ENCODE data around the gene NEAT1.

The NEAT1 gene

DNA sequence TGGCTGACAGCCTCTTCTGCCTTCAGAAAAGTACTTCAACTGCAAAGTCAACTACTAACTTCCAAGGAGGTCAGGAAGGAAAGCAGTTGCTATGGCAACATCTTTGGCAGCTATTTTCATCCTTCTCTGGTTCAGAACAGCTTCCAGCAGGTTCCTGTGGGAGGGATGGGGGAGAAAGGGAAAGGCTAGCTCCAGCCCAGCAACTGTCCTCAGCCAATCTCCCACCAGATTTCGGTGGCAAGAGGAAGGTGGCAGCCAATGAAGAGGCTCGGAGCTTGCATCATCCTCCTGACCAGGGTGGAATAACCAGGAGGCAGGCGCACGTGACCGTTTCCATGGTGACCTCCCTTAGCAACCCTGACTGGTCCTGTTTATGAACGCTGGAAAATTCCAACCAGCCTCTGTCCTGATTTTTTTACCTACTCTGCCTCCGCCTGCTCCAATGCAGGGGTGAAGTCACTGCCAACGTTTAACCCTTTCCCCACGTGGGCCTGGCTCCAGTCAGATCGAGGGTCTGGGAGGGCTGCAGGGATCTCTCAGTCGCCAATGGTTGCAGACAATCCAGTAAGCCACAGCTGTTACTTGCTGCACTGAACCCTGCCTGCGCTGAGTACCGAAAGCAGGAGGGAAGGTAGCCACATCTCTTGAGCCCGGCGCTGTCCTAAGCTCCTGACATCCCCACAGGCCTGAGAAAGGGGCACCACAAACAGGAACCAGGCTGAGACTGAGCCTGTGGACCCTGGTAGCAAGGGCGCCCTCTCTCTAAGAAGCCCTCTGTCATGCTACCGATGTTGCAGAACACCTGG, 65.1 kb downstream of the NEAT1 start:
- peak; percentile 98 for DNase-seq

DNA sequence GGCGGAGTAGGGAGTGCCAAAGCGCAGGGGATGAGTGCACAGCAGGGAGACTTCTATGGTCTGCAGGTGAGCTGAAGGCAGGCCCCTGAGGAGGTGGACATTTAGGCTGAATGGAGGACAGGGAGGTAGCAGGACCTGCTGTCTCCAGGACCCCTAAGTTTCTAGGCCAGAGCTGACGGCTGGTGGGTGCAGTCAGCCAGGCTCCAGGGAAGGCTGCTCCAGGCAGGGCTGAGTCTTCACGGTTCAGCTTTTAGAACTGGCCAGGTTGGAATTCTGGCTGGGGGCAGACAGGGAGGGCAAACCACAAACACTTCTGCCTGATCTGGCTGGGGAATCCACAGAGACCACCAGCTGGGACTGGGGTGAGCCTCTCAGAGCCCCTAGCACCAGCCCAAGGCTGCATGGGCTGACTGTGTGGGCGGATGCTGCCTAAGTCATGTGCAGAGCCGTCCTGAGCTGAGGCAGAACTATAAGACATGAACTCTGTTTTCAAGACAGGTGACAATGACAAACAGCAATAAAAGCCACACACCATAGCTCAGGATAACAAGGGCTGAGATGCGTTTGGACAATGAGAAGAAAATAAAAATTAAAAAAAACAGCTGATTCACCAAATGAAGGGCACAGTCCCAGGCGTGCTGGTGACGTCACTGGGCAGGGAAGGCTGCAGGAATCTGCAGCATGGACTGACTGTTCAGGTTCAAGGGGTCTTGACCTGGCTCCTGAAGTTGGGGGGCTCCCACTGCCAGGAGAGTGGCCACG, 65.9 kb downstream of the NEAT1 start:
- no peak for DNase-seq

DNA sequence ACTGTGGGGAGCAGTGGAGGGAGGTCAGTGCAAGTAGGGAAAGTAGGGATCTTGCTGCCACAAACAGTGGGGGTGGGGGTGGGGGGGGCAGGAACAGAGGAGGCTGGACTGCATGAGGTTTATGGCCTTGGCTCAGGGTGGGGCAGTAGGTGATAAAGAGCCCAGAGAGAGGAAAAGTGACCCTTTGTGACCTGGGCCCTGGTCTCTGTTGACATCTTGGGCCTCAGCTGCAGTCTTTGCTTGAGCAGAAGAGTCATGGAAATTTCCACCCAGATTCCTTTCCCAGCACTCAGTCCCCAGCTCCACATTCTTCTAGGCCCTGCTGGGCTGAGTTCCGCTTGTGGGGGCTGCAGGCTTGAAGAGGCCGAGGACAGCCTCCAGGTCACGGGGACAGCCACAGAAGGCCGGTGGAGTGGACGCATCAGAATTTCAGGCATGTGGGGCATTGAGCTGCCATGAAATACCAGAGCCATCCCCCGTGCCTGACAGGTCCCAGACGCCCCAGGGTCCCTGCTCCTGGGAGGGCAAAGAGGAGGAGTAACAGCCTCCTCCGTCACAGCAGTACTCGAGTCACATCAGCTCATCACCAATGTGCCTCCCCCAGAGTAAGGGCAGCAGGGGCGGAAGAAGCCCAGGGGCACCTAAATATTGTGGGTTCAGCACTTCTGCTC, 66.6 kb downstream of the NEAT1 start:
- no peak for DNase-seq

DNA sequence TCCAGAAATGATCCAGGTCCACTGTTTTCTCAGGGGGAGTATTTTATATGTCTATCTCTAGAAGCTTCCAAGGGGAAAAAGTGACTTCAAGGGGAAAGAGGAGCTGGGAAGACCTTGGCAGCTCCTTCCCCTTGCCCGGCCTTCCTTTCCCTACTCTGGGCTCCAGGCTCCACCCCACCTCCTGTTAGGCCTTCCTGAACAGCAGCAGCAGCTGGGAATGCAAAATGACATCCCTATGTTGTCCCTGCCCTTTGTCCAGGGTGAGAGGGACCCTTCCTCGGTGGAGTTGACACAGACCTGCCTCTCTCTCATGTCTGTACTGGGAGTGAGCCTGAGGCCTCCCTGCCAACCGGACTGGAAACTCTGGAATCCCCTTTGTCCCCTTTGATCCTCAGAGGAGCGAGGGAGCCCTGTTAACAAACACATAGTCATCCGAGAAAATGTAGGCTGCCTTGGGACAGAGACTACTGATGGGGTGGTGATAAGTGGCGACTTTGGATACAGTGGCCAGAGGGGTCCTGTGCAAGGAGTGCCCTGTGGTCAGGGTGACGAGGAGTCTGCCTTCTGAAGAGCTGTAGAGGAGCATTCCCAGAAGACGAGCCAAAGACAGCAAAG, 67.2 kb downstream of the NEAT1 start:
- DNase-seq, result peak; percentile 61

DNA sequence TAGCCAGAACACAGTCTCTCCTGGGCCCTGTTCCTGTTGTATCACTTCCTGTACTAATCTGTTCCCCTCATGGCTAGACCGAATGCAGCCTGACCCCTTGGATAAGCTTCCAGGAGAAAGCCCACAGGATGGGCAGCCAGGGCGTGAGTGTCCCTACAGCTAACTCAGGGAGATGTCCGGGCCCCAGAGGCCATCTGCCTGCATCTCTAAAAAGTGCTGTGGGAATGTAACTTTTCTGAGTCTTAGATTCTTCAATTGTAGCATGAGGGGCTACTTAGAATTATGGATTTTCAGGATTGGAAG, 68.5 kb downstream of the NEAT1 start:
- DNase-seq, result no peak

DNA sequence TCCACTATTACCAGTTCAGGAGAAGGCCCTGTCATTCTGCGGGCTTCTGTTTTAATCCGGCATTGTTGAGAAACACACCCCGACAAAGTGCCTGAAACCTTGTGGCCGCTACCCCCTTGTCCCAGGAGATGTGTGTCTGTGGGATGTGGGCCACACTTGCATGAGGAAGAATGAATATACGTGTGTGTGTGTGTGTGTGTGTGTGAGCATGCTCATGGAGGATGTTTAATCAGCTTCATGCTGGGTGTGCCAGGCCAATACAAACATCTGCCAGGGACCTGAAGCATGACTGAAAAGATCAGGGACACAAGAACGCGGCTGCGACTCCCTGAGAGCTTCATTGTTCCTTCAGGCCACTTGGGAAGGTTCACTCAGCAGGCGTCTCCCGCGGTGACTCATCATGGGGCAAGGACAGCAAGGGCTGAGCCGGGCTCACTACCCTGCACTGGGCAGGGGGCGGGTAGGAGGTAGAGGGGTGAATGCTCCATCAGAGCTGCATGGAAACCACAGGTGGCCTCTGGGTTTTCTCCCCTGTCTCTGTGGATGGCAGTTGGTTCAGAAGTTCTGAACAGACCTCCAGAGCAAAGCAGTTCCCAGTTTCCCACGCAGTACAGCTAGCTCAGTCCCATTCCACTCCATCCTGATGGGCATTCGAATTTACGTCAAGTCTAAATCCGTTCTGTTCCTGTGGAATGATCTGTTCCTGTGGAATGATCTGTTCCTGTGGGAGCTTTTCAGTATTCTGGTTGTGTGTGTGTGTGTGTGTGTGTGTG, 69.2 kb downstream of the NEAT1 start:
- peak; percentile 60 for DNase-seq

DNA sequence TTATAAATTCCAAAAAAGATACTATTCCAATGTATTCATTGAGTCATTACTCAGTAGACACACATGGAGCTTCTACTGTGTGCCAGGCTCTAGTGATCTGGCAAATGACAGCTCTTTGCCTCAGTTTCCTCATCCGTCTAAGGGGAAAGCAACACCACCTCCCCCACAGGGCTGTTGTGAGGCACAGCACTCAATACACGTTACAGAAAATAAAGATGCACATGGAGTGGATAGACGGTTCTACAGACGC, 69.7 kb downstream of the NEAT1 start:
- no peak for DNase-seq

DNA sequence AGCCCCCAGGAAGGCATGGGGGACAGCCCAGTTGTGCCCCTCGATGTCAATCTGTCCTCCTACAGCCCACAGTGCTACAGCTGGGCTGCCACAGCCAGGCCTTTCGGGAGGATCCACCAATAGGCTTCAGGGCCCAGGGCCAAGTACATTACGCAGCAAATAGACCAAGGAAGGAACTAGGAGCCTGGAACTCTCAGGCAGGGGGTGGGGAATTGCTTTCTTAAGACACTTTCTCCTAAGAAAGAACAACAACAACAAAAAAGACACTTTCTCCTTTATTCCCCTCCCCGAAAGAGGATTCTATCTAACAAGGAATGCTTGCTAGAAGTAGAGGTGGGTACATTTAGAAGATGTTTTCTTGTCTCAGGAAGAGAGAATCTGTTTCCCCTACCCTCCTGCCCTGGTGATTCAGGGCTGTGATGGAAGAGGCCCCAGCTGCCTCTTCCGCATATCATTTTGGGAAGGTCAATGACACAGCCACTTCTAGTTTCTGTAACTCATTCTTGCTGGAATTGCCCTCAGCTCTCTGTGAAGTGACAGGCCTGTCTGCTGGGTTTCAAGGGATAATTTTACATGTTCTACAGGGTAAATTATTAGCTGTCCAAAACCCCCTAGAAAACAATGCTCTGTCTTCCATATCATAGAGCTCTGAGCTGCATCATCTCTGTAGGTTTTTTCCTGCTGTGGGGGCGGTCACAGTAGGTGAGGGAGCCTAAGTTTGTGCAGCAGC, 70.2 kb downstream of the NEAT1 start:
- no peak for DNase-seq

DNA sequence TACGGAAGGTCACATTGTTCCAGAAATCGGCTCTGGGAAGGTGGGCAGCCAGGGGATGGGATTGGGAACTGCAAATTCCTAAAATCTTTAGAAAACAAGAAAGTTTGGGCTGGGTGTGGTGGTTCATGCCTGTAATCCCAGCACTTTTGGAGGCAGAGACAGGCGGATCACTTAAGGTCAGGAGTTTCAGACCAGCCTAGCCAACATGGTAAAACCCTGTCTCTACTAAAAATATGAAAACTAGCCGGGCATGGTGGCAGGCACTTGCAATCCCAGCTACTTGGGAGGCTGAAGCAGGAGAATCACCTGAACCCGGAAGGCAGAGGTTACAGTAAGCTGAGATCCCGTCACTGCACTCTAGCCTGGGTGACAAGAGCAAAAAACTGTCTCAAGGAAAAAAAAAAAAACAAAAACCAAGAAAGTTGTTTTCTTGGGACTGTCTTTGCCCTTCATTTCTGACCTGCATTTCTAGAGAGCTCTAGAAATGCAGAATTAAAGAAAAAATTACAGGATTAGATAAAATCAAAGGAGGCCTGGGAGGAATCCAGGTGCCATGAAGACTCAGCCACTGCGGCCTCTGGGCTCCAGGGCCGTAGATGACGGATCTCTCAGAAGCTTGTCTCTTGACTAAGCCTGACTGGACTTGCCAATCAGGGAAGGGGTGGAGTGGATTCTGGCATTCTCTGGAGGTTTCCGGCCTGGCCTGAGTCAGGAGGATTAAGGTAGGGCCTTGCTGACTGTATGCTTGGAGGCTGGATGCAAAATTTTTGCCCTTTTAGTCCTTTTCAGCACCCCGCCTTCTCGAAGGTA, 71.0 kb downstream of the NEAT1 start:
- DNase-seq, result no peak

Measured in NCI-H1694 treated with DMSO at 0.1 percent for 48 hours (cell line).